Endothelial cell of umbilical vein (primary cell): ENCODE results near the gene COMP. TPM values are rescaled to one million over a fixed set of nuclear protein-coding genes. Genes with fewer than 3 reads are reported as not detected.

Source experiments
- BruUV-seq: library from RNA; stranded (reverse); fragments of 400-500 nt; replicated peaks from 2 replicates; lab custom pipeline; 2021; lab: Mats Ljungman, UMichigan
- CTCF ChIA-PET: fragments of 300-600, 350-600 bp; sonication (Branson Sonifier 250); formaldehyde crosslinking; loops from one replicate; lab custom pipeline; 2021; ENCODE audit warnings: antibody characterized with exemption, inconsistent platforms; lab: Charles Lee
- POLR2A ChIA-PET: fragments of 300-600, 350-600 bp; sonication (Branson Sonifier 250); formaldehyde crosslinking; loops from one replicate; lab custom pipeline; 2021; ENCODE audit warnings: antibody characterized with exemption, inconsistent platforms; lab: Charles Lee
- DNase-seq: peaks from one replicate; pipeline ENCODE4 v3.0.0-alpha.2; 2011; ENCODE audit warnings: low read depth, low spot score
- FAIRE-seq: peaks from 2 replicates; lab custom pipeline; 2011; peaks lifted over from hg19 to GRCh38; lab: Jason Lieb, UNC
- H2AFZ ChIP-seq: 2 replicates; pipeline ENCODE4 v1.6.0; 2012; ENCODE audit warnings: low read depth, low read length, control low read depth, inconsistent platforms
- H3K27ac ChIP-seq: 2 replicates; pipeline ENCODE4 v1.5.1; 2011; ENCODE audit warnings: low read depth, mild to moderate bottlenecking, control low read depth, low read length, moderate library complexity; ENCODE audit not compliant: insufficient read depth
- H3K27me3 ChIP-seq, 2 experiments: 2 replicates each; pipeline versions ENCODE4 v1.6.0 to v1.6.1; 2011; ENCODE audit warnings: low read length in 2 of 2, mixed read lengths in 1 of 2; ENCODE audit not compliant: control insufficient read depth in 2 of 2, insufficient read depth in 2 of 2
- H3K36me3 ChIP-seq, 2 experiments: 2 replicates in 1 of 2; 3 replicates in 1 of 2; pipeline ENCODE4 v1.5.1; 2011; ENCODE audit warnings: low read length in 2 of 2, mild to moderate bottlenecking in 1 of 2, moderate library complexity in 1 of 2; ENCODE audit not compliant: control insufficient read depth in 2 of 2, insufficient read depth in 2 of 2; ENCODE audit errors: extremely low read depth in 1 of 2
- H3K4me1 ChIP-seq: 3 replicates; pipeline ENCODE4 v1.5.1; 2011; ENCODE audit warnings: mild to moderate bottlenecking, low read length; ENCODE audit not compliant: control insufficient read depth, insufficient read depth; ENCODE audit errors: extremely low read depth
- H3K4me2 ChIP-seq: 2 replicates; pipeline ENCODE4 v1.6.1; 2011; ENCODE audit warnings: low read length, control low read depth, mixed read lengths; ENCODE audit not compliant: insufficient read depth
- H3K4me3 ChIP-seq, 3 experiments: fragments of 200-600 bp in 1 of 3; sonication (generic), shearing (Covaris generic) in 1 of 3; replicated peaks in 1 of 3; 2 replicates each; pipeline ENCODE4 v1.5.1; 2011 to 2016; ENCODE audit warnings: control low read depth in 3 of 3, low read length in 3 of 3, mild to moderate bottlenecking in 2 of 3, inconsistent platforms in 1 of 3, low read depth in 1 of 3, moderate library complexity in 1 of 3; ENCODE audit not compliant: insufficient read depth in 1 of 3
- H3K79me2 ChIP-seq: 2 replicates; pipeline ENCODE4 v1.6.0; 2012; ENCODE audit warnings: low read length, inconsistent platforms; ENCODE audit not compliant: control insufficient read depth, insufficient read depth
- H3K9ac ChIP-seq: replicated peaks from 2 replicates; pipeline ENCODE3; 2011; ENCODE audit warnings: low read length, control low read depth; ENCODE audit not compliant: insufficient read depth; ENCODE audit errors: extremely low read depth
- H3K9me1 ChIP-seq: replicated peaks from 3 replicates; pipeline ENCODE4 v1.6.0; 2011; ENCODE audit warnings: mild to moderate bottlenecking, low read length; ENCODE audit not compliant: control insufficient read depth, insufficient read depth; ENCODE audit errors: extremely low read depth
- H3K9me3 ChIP-seq: replicated peaks from 2 replicates; pipeline ENCODE4 v1.5.1; 2012; ENCODE audit warnings: low read length, inconsistent platforms; ENCODE audit not compliant: control insufficient read depth, insufficient read depth
- H4K20me1 ChIP-seq: replicated peaks from 2 replicates; pipeline ENCODE3; 2011; ENCODE audit warnings: mild to moderate bottlenecking, low read length; ENCODE audit not compliant: control insufficient read depth, insufficient read depth; ENCODE audit errors: extremely low read depth
- MYC ChIP-seq: IDR thresholded peaks from one replicate; pipeline ENCODE4 v1.6.1; 2011; ENCODE audit warnings: mild to moderate bottlenecking, low read depth, low read length
- POLR2A ChIP-seq: IDR thresholded peaks from 2 replicates; pipeline ENCODE4 v1.6.1; 2012; ENCODE audit warnings: low read depth, mild to moderate bottlenecking, control low read depth, low read length
- POLR2AphosphoS5 ChIP-seq: IDR thresholded peaks from 2 replicates; pipeline ENCODE4 v1.6.1; 2012; ENCODE audit warnings: low read depth, mild to moderate bottlenecking, control low read depth, low read length, moderate library complexity; ENCODE audit not compliant: insufficient read depth
- dilution Hi-C: fragments of 300-500 bp; cut with MboI; formaldehyde crosslinking; loops from one replicate; pipeline ENCODE4 v1.15.0; 2019; ENCODE audit warnings: low sequenced_read_pairs; ENCODE audit not compliant: extremely low pct_ligation_motif_present
- intact Hi-C: fragments of 100-400 bp; cut with micrococcal nuclease; formaldehyde crosslinking; loops from one replicate; pipeline ENCODE4 v1.10.0; 2022
- polyA plus RNA-seq, 4 experiments: library from polyadenylated mRNA; depleted of rRNA in 3 of 4; stranded (reverse) in 3 of 4; unstranded in 1 of 4; fragments of >200 nt; gene quantifications; 2 replicates each; pipeline versions ENCODE4 v1.2.1 to v1.2.3, GENCODE V29; 2011 to 2012; ENCODE audit warnings: missing spikeins in 1 of 4
- total RNA-seq: library from RNA; stranded (reverse); gene quantifications from 2 replicates; pipeline ENCODE4 v1.2.3, GENCODE V29; 2021
- TF ChIP-seq, protein P1 (sequence below), 2 donors: IDR thresholded peaks; 1 replicate in 1 of 2; 2 replicates in 1 of 2; pipeline ENCODE4 v1.5.1; 2011; ENCODE audit warnings: low read length in 2 of 2, mild to moderate bottlenecking in 2 of 2, moderate library complexity in 2 of 2, control low read depth in 1 of 2, inconsistent platforms in 1 of 2, low read depth in 1 of 2; ENCODE audit not compliant: insufficient read depth in 1 of 2; ENCODE audit errors: extremely low read depth in 1 of 2

The COMP gene
- total and polyA plus RNA-seq, 2 donors (not counting 3 experiments of a cell fraction or from before 2014, with no cell fraction given), result not detected

DNA sequence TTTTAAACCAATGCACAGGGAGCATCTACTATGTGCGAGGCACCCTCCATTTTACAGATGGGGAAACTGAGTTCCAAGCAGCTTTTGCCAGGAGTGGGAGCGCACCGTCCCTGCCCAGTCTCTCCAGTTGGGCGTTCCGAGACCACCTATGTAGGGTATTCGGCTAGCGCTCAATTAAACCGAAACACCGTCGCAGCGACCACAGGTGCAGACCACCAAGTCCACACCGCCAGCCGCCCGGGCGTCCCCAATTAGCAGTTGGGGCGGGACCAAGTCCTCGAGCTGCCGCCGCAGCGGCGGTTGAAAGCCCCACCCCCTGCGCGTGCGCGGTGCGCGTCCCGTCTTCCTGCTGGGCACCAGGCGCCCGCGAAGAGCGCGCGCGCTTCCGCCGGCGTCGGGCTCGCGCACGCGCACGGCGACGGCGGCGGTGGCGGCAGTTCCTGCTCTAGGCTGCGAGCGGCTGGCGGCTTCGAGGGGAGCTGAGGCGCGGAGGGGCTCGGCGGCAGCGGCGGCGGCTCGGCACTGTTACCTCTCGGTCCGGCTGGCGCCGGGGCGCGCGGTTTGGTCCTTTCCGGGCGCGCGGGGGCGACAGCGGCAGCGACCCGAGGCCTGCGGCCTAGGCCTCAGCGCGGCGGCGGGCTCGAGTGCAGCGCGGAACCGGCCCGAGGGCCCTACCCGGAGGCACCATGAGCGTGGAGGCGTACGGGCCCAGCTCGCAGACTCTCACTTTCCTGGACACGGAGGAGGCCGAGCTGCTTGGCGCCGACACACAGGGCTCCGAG is 40.6 kb upstream of the COMP start, which contains the start of gene UPF1:
Gene UPF1 (plus strand): TSS at position 436 of the 782 bp plus-strand sequence. CDS start 251 bp downstream, at position 687.
- intact Hi-C loops, result loop anchor here (2.0 kb wide), 1 partner anchor 153 kb away; no protein-coding TSS in a partner anchor

More for the DNA sequence above, 40.6 kb upstream of the COMP start, which contains the start of gene UPF1:
- Histone ChIP-seq H3K36me3 (peaks cover 0 to 2% of the 10 kb centered on the region in 2 experiments), H3K9ac (peak within 1 kb of the TSS; percentile 92), H3K79me2 (peaks cover 49% of the 10 kb centered on the region), H2AFZ (peak within 1 kb of the TSS; percentile 96), H3K9me3 (no peaks in the 10 kb centered on the region), H3K4me3 (peak within 1 kb of the TSS; percentile 63 to 92 (median 86)), H3K4me1 (peaks cover 17% of the 10 kb centered on the region), H3K9me1 (no peaks in the 10 kb centered on the region), H3K4me2 (peak within 1 kb of the TSS; percentile 96), H3K27ac (peak within 1 kb of the TSS; percentile 81), H3K27me3 (peaks cover 0 to 2% of the 10 kb centered on the region in 2 experiments), H4K20me1 (peaks cover 3% of the 10 kb centered on the region)
- ChIA-PET POLR2A (interaction anchor here (0.7 kb wide), 1 partner anchor 117 kb away, joined by 5 read pairs; no protein-coding TSS in a partner anchor), CTCF (interaction anchor here (1.2 to 5.3 kb wide), 7 partner anchors 13 to 312 kb away, joined by 3 to 79 read pairs (median 4); no protein-coding TSS in a partner anchor)
- FAIRE-seq (peak; percentile 76), DNase-seq (peak; percentile 91)
- TF ChIP-seq, protein P1, sequence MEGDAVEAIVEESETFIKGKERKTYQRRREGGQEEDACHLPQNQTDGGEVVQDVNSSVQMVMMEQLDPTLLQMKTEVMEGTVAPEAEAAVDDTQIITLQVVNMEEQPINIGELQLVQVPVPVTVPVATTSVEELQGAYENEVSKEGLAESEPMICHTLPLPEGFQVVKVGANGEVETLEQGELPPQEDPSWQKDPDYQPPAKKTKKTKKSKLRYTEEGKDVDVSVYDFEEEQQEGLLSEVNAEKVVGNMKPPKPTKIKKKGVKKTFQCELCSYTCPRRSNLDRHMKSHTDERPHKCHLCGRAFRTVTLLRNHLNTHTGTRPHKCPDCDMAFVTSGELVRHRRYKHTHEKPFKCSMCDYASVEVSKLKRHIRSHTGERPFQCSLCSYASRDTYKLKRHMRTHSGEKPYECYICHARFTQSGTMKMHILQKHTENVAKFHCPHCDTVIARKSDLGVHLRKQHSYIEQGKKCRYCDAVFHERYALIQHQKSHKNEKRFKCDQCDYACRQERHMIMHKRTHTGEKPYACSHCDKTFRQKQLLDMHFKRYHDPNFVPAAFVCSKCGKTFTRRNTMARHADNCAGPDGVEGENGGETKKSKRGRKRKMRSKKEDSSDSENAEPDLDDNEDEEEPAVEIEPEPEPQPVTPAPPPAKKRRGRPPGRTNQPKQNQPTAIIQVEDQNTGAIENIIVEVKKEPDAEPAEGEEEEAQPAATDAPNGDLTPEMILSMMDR (IDR thresholded peaks at IDR 0.05; ENCODE audit: extremely low read depth in 1 of 2, insufficient read depth in 1 of 2, low read depth in 1 of 2, low read length in 2 of 2), result no peak
- TF ChIP-seq POLR2A (peak; percentile 85), POLR2AphosphoS5 (peak; percentile 97), MYC (no peak)
- BruUV-seq, result no TSS peak
- dilution Hi-C loops, result no loop called here
